SU-DHL-6 (cell line): ENCODE results near the gene B3GNT9.

ENCODE experiments used
- H2AFZ ChIP-seq: fragments of 200-600 bp; sonication (generic); 2 replicates; pipeline ENCODE4 v1.6.1; 2014; ENCODE audit warnings: low read depth, mild to moderate bottlenecking, moderate library complexity, mixed read lengths, antibody characterized with exemption, low read length; ENCODE audit not compliant: severe bottlenecking
- H3F3A ChIP-seq: fragments of 200-600 bp; shearing (Covaris generic); 2 replicates; pipeline ENCODE4 v1.6.0; 2016; ENCODE audit warnings: antibody characterized with exemption, mild to moderate bottlenecking; ENCODE audit not compliant: insufficient read depth
- H3K27ac ChIP-seq: fragments of 200-600 bp; sonication (generic); 2 replicates; pipeline ENCODE4 v1.5.1; 2016; ENCODE audit warnings: low read depth, mild to moderate bottlenecking, low read length, moderate library complexity, mixed read lengths
- H3K27me3 ChIP-seq: fragments of 200-600 bp; sonication (generic), shearing (Covaris generic); 2 replicates; pipeline ENCODE4 v1.6.0; 2014; ENCODE audit warnings: mild to moderate bottlenecking, low read length
- H3K36me3 ChIP-seq: fragments of 200-600 bp; sonication (generic); 2 replicates; pipeline ENCODE4 v1.6.1; 2014; ENCODE audit warnings: mild to moderate bottlenecking, low read length, mixed read lengths
- H3K4me2 ChIP-seq: fragments of 300-600, 200-600 bp; shearing (Covaris generic), sonication (generic); 2 replicates; pipeline ENCODE4 v1.6.0; 2014; ENCODE audit warnings: low read length, low read depth, mild to moderate bottlenecking; ENCODE audit not compliant: poor library complexity, severe bottlenecking
- H3K4me3 ChIP-seq: fragments of 200-600 bp; sonication (generic); 2 replicates; pipeline ENCODE4 v1.5.1; 2014; ENCODE audit warnings: antibody characterized with exemption, low read length, mild to moderate bottlenecking, mixed read lengths; ENCODE audit not compliant: insufficient read depth, poor library complexity, severe bottlenecking
- H3K79me2 ChIP-seq: fragments of 200-600 bp; sonication (generic); 2 replicates; pipeline ENCODE4 v1.6.1; 2014; ENCODE audit warnings: mild to moderate bottlenecking, low read length, moderate library complexity; ENCODE audit not compliant: insufficient read depth
- H3K9ac ChIP-seq: fragments of 200-600 bp; sonication (generic); 2 replicates; pipeline ENCODE4 v1.7.0; 2014; ENCODE audit warnings: mild to moderate bottlenecking, low read length
- H3K9me2 ChIP-seq: fragments of 200-600 bp; sonication (generic); replicated peaks from 2 replicates; pipeline ENCODE4 v1.6.1; 2014; ENCODE audit warnings: low read length; ENCODE audit not compliant: insufficient read depth
- H3K9me3 ChIP-seq: fragments of 200-600 bp; sonication (generic); 2 replicates; pipeline ENCODE4 v1.6.1; 2014; ENCODE audit warnings: low read length, mixed read lengths; ENCODE audit not compliant: insufficient read depth
- H4K20me1 ChIP-seq: fragments of 200-600 bp; sonication (generic); 2 replicates; pipeline ENCODE4 v1.6.1; 2014; ENCODE audit warnings: low read depth, mild to moderate bottlenecking, antibody characterized with exemption, low read length, moderate library complexity, mixed read lengths
- CTCF ChIP-seq: fragments of 200-600 bp; sonication (generic); IDR thresholded peaks from one replicate; pipeline ENCODE4 v1.5.1; 2017; ENCODE audit warnings: antibody characterized with exemption, mild to moderate bottlenecking, low read length, moderate library complexity; ENCODE audit not compliant: insufficient read depth, poor library complexity, severe bottlenecking
- EZH2phosphoT487 ChIP-seq: fragments of 200-600 bp; sonication (generic), shearing (Covaris generic); conservative IDR thresholded peaks from 2 replicates; pipeline ENCODE4 v1.6.1; 2018; ENCODE audit warnings: mild to moderate bottlenecking, antibody characterized with exemption, low read length, moderate library complexity, mixed read lengths

The B3GNT9 gene

GRCh38 chr16:67191411-67191994 lies 40.7 kb upstream of the B3GNT9 start:
- Histone ChIP-seq H3K27ac (no peak overlapping the region), H3K79me2 (peaks cover 24% of the 10 kb centered on the region), H3K36me3 (no peaks in the 10 kb centered on the region), H3K27me3 (no peaks in the 10 kb centered on the region), H3K4me3 (no peak overlapping the region), H2AFZ (peak overlapping the region; percentile 66), H3F3A (no peaks in the 10 kb centered on the region), H4K20me1 (no peaks in the 10 kb centered on the region), H3K9me3 (no peaks in the 10 kb centered on the region), H3K4me2 (peak overlapping the region; percentile 52), H3K9me2 (no peaks in the 10 kb centered on the region), H3K9ac (peak overlapping the region; percentile 94)
- TF ChIP-seq EZH2phosphoT487 (no peak), CTCF (no peak)

- Histone ChIP-seq H3K27ac (no peak overlapping the region), H3K4me3 (no peak overlapping the region), H3F3A (no peaks in the 10 kb centered on the region), H3K9me3 (no peaks in the 10 kb centered on the region), H2AFZ (peak overlapping the region; percentile 66), H4K20me1 (no peaks in the 10 kb centered on the region), H3K36me3 (no peaks in the 10 kb centered on the region), H3K9me2 (no peaks in the 10 kb centered on the region), H3K79me2 (peaks cover 24% of the 10 kb centered on the region), H3K9ac (no peak overlapping the region), H3K27me3 (no peaks in the 10 kb centered on the region), H3K4me2 (no peak overlapping the region)
- TF ChIP-seq EZH2phosphoT487, result no peak
- TF ChIP-seq CTCF, result no peak
Measured at GRCh38 chr16:67190448-67191399, 39.9 kb upstream of the B3GNT9 start.

GRCh38 chr16:67190041-67190440 lies 39.2 kb upstream of the B3GNT9 start, which contains the start of gene EXOC3L1:
EXOC3L1 (minus strand) TSS chr16:67190136; CDS start chr16:67189676, 460 bp downstream.
- Histone ChIP-seq H3K9ac (no peak within 1 kb of the TSS), H3F3A (no peaks in the 10 kb centered on the region), H3K4me2 (no peak within 1 kb of the TSS), H3K36me3 (no peaks in the 10 kb centered on the region), H2AFZ (no peak within 1 kb of the TSS), H3K79me2 (peaks cover 24% of the 10 kb centered on the region), H3K4me3 (no peak within 1 kb of the TSS), H3K27ac (no peak within 1 kb of the TSS), H3K9me2 (no peaks in the 10 kb centered on the region), H4K20me1 (no peaks in the 10 kb centered on the region), H3K9me3 (no peaks in the 10 kb centered on the region), H3K27me3 (no peaks in the 10 kb centered on the region)
- TF ChIP-seq EZH2phosphoT487, result no peak
- TF ChIP-seq CTCF, result no peak
